KMS-11 (cell line): ENCODE data around the gene FANCC.

ENCODE experiments used
- H2AFZ ChIP-seq: fragments of 200-600 bp; sonication (generic); 2 replicates; pipeline ENCODE4 v1.6.1; 2016; ENCODE audit warnings: antibody characterized with exemption, mixed run types, low read depth
- H3K27ac ChIP-seq: fragments of 200-600 bp; sonication (generic); 2 replicates; pipeline ENCODE4 v1.6.1; 2016; ENCODE audit warnings: mild to moderate bottlenecking, mixed run types
- H3K27me3 ChIP-seq: fragments of 200-600 bp; sonication (generic); 2 replicates; pipeline ENCODE4 v1.6.1; 2017; ENCODE audit warnings: mild to moderate bottlenecking, low read depth, mixed run types, moderate library complexity; ENCODE audit not compliant: insufficient read depth
- H3K36me3 ChIP-seq: fragments of 200-600 bp; sonication (generic); 2 replicates; pipeline ENCODE4 v1.6.1; 2017; ENCODE audit warnings: mild to moderate bottlenecking, mixed run types; ENCODE audit not compliant: insufficient read depth
- H3K4me1 ChIP-seq: fragments of 200-600 bp; sonication (generic); 2 replicates; pipeline ENCODE4 v1.6.1; 2016; ENCODE audit warnings: mild to moderate bottlenecking, low read depth, mixed run types; ENCODE audit not compliant: poor library complexity, severe bottlenecking
- H3K4me2 ChIP-seq: fragments of 200-600 bp; sonication (generic); 2 replicates; pipeline ENCODE4 v1.7.0; 2016; ENCODE audit warnings: mild to moderate bottlenecking, mixed run types
- H3K4me3 ChIP-seq: fragments of 200-600 bp; sonication (generic); IDR thresholded peaks from 2 replicates; pipeline ENCODE4 v1.6.1; 2017; ENCODE audit warnings: low read depth, low read length, mixed read lengths; ENCODE audit not compliant: insufficient read depth
- H3K79me2 ChIP-seq: fragments of 200-600 bp; sonication (generic); 2 replicates; pipeline ENCODE4 v1.6.1; 2016; ENCODE audit warnings: low read depth, mixed run types; ENCODE audit not compliant: insufficient read depth
- H3K9ac ChIP-seq: fragments of 200-600 bp; sonication (generic); 2 replicates; pipeline ENCODE4 v1.6.1; 2016; ENCODE audit warnings: mild to moderate bottlenecking, mixed run types
- H4K20me1 ChIP-seq: fragments of 200-600 bp; sonication (generic); 2 replicates; pipeline ENCODE4 v1.6.1; 2016; ENCODE audit warnings: mild to moderate bottlenecking, mixed run types; ENCODE audit not compliant: insufficient read depth
- TF ChIP-seq, protein P1 (sequence below): fragments of 200-600 bp; sonication (generic); conservative IDR thresholded peaks from 2 replicates; pipeline ENCODE4 v1.6.1; 2017; ENCODE audit warnings: low read depth, mild to moderate bottlenecking, antibody characterized with exemption, low read length, moderate library complexity, mixed read lengths

The FANCC gene

GRCh38 chr9:95077766-95078370 is 239.6 kb downstream of the FANCC start:
- no peaks in the 10 kb centered on the region for H3K4me1 ChIP-seq

DNA sequence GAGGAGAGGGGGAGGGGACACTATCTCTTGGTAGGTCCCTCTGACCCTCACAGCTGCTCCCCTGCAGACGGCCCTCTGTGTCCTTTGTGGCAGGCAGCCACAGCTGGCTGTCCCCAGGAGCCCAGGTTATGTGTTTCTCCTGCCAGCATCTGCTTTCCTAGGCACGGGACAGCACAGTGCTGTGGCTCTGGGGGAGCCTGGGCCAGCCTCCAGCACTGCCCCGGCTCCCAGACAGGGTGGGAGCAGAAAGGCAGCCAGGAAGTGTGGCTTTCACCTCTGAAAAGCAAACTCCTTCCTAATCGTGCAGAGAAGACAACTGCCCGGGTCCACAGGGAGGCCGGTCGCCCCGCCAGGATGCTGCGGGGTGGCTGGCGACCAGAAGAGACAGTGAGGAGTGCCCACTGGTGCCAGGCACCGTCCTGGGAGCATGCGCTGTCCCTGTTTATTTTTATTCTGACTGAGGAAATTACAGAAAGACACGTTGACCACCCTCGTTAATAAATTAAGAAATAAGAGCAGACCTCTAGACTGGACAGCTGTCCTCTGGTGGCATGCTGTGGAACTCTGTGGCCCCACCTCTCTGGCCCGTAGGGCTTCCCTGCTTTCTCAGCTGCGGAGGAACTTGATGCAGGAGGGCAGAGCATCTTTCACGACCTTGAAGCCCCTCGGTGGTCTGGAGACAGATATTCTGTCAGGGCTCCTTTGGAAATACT is 240.3 kb downstream of the FANCC start:
- no peak overlapping the region for H3K4me3 ChIP-seq
- TF ChIP-seq, protein P1, sequence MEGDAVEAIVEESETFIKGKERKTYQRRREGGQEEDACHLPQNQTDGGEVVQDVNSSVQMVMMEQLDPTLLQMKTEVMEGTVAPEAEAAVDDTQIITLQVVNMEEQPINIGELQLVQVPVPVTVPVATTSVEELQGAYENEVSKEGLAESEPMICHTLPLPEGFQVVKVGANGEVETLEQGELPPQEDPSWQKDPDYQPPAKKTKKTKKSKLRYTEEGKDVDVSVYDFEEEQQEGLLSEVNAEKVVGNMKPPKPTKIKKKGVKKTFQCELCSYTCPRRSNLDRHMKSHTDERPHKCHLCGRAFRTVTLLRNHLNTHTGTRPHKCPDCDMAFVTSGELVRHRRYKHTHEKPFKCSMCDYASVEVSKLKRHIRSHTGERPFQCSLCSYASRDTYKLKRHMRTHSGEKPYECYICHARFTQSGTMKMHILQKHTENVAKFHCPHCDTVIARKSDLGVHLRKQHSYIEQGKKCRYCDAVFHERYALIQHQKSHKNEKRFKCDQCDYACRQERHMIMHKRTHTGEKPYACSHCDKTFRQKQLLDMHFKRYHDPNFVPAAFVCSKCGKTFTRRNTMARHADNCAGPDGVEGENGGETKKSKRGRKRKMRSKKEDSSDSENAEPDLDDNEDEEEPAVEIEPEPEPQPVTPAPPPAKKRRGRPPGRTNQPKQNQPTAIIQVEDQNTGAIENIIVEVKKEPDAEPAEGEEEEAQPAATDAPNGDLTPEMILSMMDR = no peak
- no peaks in the 10 kb centered on the region for H3K79me2 ChIP-seq
- H4K20me1 ChIP-seq = no peaks in the 10 kb centered on the region
- H3K9ac ChIP-seq = no peak overlapping the region
- no peaks in the 10 kb centered on the region for H3K27me3 ChIP-seq
- H3K36me3 ChIP-seq = no peaks in the 10 kb centered on the region
- H3K27ac ChIP-seq = no peak overlapping the region
- no peak overlapping the region for H2AFZ ChIP-seq
- no peaks in the 10 kb centered on the region for H3K4me1 ChIP-seq
- H3K4me2 ChIP-seq = no peak overlapping the region

More at GRCh38 chr9:95077766-95078370, 239.6 kb downstream of the FANCC start:
- Histone ChIP-seq H3K79me2 (no peaks in the 10 kb centered on the region), H3K27ac (no peak overlapping the region), H3K36me3 (no peaks in the 10 kb centered on the region), H3K4me3 (no peak overlapping the region), H3K4me2 (no peak overlapping the region), H3K27me3 (no peaks in the 10 kb centered on the region), H3K9ac (no peak overlapping the region), H2AFZ (no peak overlapping the region), H4K20me1 (no peaks in the 10 kb centered on the region)
- TF ChIP-seq, protein P1 = no peak

GRCh38 chr9:95076696-95077052 is 240.8 kb downstream of the FANCC start:
- Histone ChIP-seq H3K9ac (no peak overlapping the region), H3K4me2 (no peak overlapping the region), H2AFZ (no peak overlapping the region), H4K20me1 (no peaks in the 10 kb centered on the region), H3K36me3 (no peaks in the 10 kb centered on the region), H3K4me1 (no peaks in the 10 kb centered on the region), H3K79me2 (no peaks in the 10 kb centered on the region), H3K4me3 (no peak overlapping the region), H3K27ac (no peak overlapping the region), H3K27me3 (no peaks in the 10 kb centered on the region)
- TF ChIP-seq, protein P1 = no peak

DNA sequence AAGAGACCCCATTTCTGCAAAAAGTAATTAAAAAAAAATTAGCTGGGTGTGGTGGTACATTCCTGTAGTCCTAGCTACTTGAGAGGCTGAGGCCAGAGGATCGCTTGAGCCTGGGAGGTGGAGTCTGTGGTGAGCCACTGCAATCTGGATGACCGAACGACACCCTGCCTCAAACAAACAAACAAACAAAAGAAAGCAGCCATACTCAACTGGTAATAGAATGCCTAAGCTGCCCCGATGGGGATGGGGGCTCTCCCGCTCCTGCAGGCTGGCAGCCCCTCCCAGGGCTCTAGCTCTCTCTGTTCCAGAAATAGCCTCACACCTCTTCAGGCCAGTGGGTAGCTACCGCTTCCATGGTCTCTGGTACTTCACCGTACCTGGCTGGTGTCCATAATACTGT is 241.8 kb downstream of the FANCC start:
- H3K27me3 ChIP-seq = no peaks in the 10 kb centered on the region
- no peaks in the 10 kb centered on the region for H3K79me2 ChIP-seq
- H3K36me3 ChIP-seq = no peaks in the 10 kb centered on the region

More for the DNA sequence above, 241.8 kb downstream of the FANCC start:
- Histone ChIP-seq H3K27ac (no peak overlapping the region), H4K20me1 (no peaks in the 10 kb centered on the region), H3K4me3 (no peak overlapping the region), H2AFZ (no peak overlapping the region), H3K9ac (no peak overlapping the region), H3K4me2 (no peak overlapping the region), H3K4me1 (no peaks in the 10 kb centered on the region)
- TF ChIP-seq, protein P1 = no peak
